NB4 (cell line): Measurements from ENCODE around the gene PHC1.
A peak's percentile ranks its signal among the peaks of the same experiment; 100 is the strongest.
"Not testable (repeated sequence)": the region's sequence is repeated elsewhere in the genome, so short reads cannot be mapped to it uniquely, and the experiment has no call there.

Experiments used
- DNase-seq: peaks from one replicate; pipeline ENCODE4 v3.0.0; 2010; ENCODE audit warnings: low read depth
- H3K4me3 ChIP-seq: one replicate; pipeline ENCODE4 v1.5.1; 2011; ENCODE audit warnings: mild to moderate bottlenecking, low read depth, low read length, moderate library complexity
- CTCF ChIP-seq: IDR thresholded peaks from one replicate; pipeline ENCODE4 v1.5.1; 2012; ENCODE audit warnings: low read depth, low read length
- MYC ChIP-seq: IDR thresholded peaks from 2 replicates; pipeline ENCODE4 v1.6.1; 2011; ENCODE audit warnings: low read depth, low read length
- POLR2A ChIP-seq: IDR thresholded peaks from 2 replicates; pipeline ENCODE4 v1.6.1; 2011; ENCODE audit warnings: mild to moderate bottlenecking; ENCODE audit not compliant: insufficient read length; ENCODE audit errors: extremely low read depth
- TF ChIP-seq, protein P1 (sequence below): IDR thresholded peaks from 2 replicates; pipeline ENCODE4 v1.6.1; 2011; ENCODE audit warnings: low read depth, low read length

The PHC1 gene

DNA sequence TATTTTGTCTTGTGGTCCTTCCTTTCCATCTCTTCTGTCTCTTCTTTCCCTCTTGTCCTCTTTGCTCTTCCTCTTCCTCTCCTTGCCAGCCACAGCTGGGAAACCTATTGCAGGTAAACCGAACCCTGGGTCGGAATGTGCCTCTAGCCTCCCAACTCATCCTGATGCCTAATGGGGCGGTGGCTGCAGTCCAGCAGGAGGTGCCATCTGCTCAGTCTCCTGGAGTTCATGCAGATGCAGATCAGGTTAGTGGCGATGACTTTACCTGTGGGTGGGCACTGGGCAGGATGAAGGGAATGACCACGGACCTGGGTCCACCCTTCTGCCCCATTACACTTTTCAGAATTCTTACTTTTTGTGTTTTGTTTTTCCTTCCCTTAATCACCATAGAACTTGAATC is 8.2 kb downstream of the PHC1 start:
- no peak overlapping the region for H3K4me3 ChIP-seq
- TF ChIP-seq CTCF (no peak), MYC (no peak)
- no peak for DNase-seq

DNA sequence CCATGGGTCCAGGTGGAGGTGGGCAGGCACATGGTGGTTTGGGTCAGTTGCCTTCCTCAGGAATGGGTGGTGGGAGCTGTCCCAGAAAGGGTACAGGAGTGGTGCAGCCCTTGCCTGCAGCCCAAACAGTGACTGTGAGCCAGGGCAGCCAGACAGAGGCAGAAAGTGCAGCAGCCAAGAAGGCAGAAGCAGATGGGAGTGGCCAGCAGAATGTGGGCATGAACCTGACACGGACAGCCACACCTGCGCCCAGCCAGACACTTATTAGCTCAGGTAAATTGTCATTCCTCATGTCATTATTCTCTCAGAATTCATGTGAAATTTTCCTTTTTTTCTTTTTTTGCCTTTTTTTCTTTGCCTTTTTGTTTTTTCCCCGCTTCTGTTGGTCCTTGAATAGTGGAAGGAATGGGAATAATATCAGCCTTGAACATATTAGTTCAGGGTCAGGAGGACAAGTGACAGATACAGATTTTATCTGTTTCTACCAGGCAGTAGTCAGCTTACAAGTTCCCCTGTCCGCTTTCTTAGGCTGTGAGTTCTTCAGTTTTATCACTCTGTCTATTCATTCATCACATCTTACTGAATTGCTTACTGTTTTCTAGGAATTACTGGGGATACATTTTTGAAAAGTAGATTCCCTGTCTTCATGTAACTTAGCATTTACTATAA is 16.5 kb downstream of the PHC1 start:
- not testable (repeated sequence) for DNase-seq, H3K4me3 ChIP-seq

- not testable (repeated sequence) for DNase-seq
These were observed 18.2 kb downstream of the PHC1 start for GRCh38 chr12:8932464-8932863.

GRCh38 chr12:8934080-8934479 is 19.8 kb downstream of the PHC1 start:
- not testable (repeated sequence) for DNase-seq

More at GRCh38 chr12:8932464-8932863, 18.2 kb downstream of the PHC1 start:
- not testable (repeated sequence) for H3K4me3 ChIP-seq

DNA sequence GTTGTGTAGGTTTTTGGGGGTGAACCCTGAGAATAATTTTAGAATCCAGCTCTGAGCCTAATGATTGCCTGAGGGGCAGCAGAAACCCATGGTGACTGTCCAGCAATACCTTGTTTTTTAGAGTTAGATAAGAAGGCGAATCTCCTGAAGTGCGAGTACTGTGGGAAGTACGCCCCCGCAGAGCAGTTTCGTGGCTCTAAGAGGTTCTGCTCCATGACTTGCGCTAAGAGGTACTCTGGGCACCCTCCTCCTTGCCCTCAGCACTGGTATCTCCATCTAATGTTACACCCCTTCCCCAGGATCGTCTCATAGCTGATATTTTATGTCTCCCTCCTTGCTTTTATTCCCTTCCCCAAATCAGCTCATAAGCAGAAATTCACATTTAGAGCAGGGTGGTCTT is 22.4 kb downstream of the PHC1 start:
- no peak overlapping the region for H3K4me3 ChIP-seq
- TF ChIP-seq, protein P1, sequence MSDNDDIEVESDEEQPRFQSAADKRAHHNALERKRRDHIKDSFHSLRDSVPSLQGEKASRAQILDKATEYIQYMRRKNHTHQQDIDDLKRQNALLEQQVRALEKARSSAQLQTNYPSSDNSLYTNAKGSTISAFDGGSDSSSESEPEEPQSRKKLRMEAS, result no peak
- no peak for TF ChIP-seq POLR2A
- no peak for TF ChIP-seq MYC
- no peak for TF ChIP-seq CTCF
- DNase-seq, result no peak

More at GRCh38 chr12:8934080-8934479, 19.8 kb downstream of the PHC1 start:
- H3K4me3 ChIP-seq, result not testable (repeated sequence)

- H3K4me3 ChIP-seq, DNase-seq: not testable (repeated sequence)
These were observed 23.6 kb downstream of the PHC1 start for GRCh38 chr12:8937842-8938442.

GRCh38 chr12:8941691-8942478 is 27.6 kb downstream of the PHC1 start:
- TF ChIP-seq CTCF, result no peak
- TF ChIP-seq MYC, result no peak
- no peak for TF ChIP-seq POLR2A
- TF ChIP-seq, protein P1, result no peak
- H3K4me3 ChIP-seq, result no peak overlapping the region
- peak; percentile 6 for DNase-seq

DNA sequence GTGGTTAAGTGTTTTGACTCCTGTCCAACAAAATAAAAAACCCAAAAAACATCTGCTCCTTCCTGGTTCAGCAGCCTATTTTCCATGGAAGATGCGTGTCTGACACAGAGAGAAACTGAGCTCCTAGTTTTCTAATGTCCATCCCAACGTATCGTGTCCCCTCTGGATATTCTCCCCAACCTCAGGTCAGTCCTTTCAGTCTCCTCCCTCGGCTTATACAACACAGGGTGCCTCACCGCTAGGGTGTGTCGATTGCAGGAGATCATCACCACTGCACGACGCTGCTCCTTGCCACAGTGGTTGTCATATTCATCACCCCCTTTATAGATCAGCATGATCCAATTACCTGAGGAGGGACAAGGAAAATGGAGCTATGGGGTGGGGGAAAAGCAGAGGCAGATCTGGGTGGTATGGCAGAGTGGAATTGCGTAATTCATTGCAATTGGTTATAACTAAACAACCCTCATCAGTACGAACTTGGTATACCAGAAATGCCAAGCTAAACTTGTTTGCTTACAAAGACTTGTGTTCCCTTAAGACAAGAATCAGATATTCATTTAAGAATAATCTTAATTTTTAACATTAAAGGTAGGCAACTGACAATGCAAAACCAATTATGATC is 29.4 kb downstream of the PHC1 start:
- TF ChIP-seq, protein P1, result no peak
- TF ChIP-seq MYC (no peak), POLR2A (no peak)
- H3K4me3 ChIP-seq, result no peak overlapping the region
- DNase-seq, result no peak
